Epidermal melanocyte (primary cell): ENCODE data around the gene SPATS2L.

Experiments
- DNase-seq: peaks from one replicate; pipeline ENCODE4 v3.0.0; 2011; ENCODE audit warnings: low spot score; ENCODE audit not compliant: insufficient read length

Gene SPATS2L

GRCh38 chr2:200496696-200497095 is 190.2 kb downstream of the SPATS2L start:
- DNase-seq, result no peak

- no peak for DNase-seq
These were observed 192.1 kb downstream of the SPATS2L start for GRCh38 chr2:200498402-200499162.

- DNase-seq, result no peak
These were observed 195.7 kb downstream of the SPATS2L start for GRCh38 chr2:200502196-200502595.

DNA sequence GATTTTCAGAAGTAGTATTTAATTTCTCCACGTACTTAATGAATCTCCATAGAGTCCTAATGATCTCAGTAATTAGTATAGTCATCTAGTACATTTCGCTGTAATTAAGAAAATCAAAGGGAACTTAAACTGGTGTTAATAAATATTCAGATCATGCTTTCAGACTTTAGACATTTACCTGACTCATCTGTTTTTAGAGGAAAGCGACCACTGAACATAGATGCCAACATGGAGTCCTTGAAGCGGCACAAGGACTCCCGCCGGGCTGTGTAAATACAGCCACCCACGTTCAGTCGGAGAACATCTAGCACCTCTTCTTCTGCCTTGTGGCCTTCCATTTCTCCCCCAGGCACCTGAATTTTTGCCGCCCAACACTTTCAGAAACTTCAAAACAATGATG is 200.2 kb downstream of the SPATS2L start:
- DNase-seq, result no peak

- no peak for DNase-seq
These were observed 200.7 kb downstream of the SPATS2L start for GRCh38 chr2:200507179-200507578.

DNA sequence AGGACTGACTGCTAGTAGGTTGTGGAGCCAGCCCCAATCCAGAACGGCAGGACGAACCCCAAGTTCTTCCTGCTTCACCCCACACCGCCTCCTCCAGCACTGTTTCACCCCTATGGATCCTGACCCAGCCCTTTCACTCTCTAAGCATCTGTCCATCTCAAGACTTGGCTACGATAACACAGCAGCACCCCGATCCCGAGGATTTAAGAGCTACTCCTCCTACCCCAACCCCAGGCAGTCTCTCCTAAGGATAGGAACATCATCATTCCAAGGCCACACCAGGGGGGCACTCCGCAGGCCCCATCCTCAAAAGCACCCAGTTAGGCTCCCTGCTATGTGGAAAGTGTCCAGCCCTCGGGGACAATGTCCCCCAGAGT is 202.7 kb downstream of the SPATS2L start:
- DNase-seq, result no peak

GRCh38 chr2:200509612-200510433 is 203.3 kb downstream of the SPATS2L start, which contains the start of gene KCTD18:
Gene KCTD18 (minus strand): TSS chr2:200510068. CDS start chr2:200507016, 3,052 bp downstream.
- peak; percentile 92 for DNase-seq

DNA sequence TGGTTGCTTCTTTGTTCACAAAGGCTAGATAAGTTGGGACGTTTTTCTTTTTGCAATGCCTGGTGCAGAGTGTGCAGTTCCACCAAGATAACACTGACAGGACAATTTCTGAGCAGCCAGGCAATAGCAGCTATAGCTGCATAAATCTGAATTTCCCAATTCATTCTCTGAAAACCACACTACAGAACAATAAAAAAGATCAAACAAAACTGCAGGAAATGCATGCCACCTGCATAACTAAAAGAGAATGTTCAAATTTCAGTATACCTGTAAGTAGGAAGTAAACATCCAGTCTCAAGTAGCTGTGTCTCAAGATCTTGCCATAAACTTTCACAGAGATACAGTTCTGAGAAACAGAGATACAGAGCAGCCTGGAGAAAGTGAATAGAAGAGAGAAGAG is 208.7 kb downstream of the SPATS2L start:
- no peak for DNase-seq

DNA sequence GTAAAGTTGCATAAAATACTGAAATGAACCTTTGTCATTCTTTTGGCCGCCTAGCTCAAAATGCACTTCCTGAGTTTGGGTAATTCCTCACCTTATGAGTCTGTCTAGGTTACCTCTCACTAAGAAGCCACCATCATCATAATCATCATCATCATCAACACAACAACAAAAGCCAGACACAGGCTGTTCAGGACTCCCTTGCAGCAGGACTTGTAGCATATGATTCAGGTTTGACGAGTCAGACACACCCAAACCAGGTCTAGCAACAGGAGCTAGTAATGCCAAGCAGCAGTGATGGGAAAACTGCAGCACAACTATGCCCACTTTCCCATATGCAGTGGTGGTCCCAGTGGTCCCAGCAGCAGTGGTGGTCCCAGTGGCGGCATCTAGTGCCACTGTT is 216.7 kb downstream of the SPATS2L start:
- no peak for DNase-seq

DNA sequence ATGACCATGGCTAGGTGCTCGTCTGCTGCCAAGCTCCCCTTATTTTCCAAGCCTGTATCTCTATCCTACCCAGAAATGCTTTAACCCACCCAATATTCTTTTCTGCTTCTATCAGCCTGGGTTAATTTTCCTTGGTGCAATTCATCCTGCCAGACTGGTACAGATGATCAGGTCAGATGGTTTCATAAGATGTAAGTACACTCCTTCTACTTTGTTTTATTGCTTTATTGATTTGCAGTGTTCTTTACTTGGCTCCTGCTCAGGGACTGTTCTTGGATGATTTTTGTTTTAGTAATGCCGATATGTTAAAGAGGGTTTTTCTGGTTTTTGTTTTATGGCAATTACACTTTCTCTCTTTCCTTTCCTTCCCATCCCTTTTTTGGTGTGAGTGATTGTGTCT is 217.1 kb downstream of the SPATS2L start:
- DNase-seq, result no peak

- DNase-seq, result no peak
These were observed 218.6 kb downstream of the SPATS2L start for GRCh38 chr2:200525066-200525465.

DNA sequence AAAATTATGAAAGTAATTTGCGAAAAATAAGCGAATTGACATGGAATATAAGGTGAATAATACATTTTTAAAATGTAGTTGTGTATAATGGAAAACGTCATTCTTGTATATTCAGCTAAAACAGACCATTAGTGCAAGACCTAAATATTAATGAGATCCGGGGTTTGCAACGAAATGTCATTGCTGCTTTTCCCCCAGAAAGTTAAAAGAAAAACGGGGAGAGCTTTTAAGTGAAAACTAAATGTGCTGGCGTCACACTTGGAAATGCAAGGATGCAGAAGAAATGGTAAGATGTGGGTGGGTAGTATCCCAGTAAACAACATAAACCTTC is 219.0 kb downstream of the SPATS2L start:
- DNase-seq, result no peak

GRCh38 chr2:200525882-200526651 is 219.6 kb downstream of the SPATS2L start, which contains the start of gene SGO2:
Gene SGO2 (plus strand): TSS chr2:200526207. CDS start chr2:200532976, 6,769 bp downstream.
- peak; percentile 81 for DNase-seq

DNA sequence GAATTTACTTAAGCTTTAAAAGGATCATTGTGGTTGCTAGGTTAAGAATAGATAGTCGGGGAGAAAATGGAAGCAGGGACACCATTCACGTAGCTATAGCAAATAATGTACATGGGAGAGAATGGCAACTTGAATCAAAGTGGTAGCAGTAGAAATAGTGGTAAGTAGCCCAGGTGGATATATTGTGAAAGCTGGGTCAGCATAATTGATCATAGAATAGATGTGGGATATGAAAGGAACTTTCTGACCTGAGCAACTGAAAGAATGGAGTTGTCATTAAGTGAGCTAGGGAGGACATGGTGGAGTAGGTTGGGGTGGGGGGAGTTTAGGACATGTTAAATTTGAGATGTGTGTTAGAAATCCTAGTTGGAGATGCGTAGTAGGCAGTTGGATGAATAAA is 221.7 kb downstream of the SPATS2L start:
- no peak for DNase-seq
